Esophagus squamous epithelium (tissue), 4 donors: ENCODE data around the gene ZNF543.

ENCODE experiments used
- POLR2A ChIP-seq, 4 donors: fragments of 450-650 bp; IDR thresholded peaks; one replicate each; pipeline ENCODE4 v1.6.1; 2017; ENCODE audit warnings: antibody characterized with exemption in 4 of 4, mild to moderate bottlenecking in 4 of 4, moderate library complexity in 3 of 4
- TF ChIP-seq, protein P1 (sequence below), 6 experiments: fragments of 450-650 bp in 4 of 6; fragments of 200-600 bp in 2 of 6; sonication (generic) in 2 of 6; IDR thresholded peaks; one replicate each; pipeline ENCODE4 v1.5.1; 2016 to 2019; ENCODE audit warnings: antibody characterized with exemption in 6 of 6, mild to moderate bottlenecking in 4 of 6, moderate library complexity in 4 of 6

DNA sequence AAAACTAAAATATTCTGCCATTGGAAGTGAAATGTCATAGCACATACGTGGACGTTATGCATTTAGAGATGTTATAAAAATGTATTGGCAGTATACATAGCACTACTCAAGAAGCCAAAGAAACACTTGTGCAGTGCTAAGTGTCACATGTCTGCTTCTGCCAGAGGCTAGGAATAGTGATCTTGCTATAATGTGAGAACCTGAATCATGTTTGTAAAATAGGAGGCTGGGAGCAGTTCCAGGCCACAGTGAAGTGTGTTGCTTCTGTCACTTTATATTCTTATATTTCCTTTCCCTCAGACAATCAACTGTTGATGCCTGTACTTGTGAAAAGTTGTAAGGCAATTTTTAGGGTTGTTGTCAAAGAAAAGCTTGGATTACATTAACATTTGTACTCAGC lies 46.5 kb downstream of the ZNF543 start:
- TF ChIP-seq, protein P1, sequence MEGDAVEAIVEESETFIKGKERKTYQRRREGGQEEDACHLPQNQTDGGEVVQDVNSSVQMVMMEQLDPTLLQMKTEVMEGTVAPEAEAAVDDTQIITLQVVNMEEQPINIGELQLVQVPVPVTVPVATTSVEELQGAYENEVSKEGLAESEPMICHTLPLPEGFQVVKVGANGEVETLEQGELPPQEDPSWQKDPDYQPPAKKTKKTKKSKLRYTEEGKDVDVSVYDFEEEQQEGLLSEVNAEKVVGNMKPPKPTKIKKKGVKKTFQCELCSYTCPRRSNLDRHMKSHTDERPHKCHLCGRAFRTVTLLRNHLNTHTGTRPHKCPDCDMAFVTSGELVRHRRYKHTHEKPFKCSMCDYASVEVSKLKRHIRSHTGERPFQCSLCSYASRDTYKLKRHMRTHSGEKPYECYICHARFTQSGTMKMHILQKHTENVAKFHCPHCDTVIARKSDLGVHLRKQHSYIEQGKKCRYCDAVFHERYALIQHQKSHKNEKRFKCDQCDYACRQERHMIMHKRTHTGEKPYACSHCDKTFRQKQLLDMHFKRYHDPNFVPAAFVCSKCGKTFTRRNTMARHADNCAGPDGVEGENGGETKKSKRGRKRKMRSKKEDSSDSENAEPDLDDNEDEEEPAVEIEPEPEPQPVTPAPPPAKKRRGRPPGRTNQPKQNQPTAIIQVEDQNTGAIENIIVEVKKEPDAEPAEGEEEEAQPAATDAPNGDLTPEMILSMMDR (IDR thresholded peaks at IDR 0.05) = no peak
- TF ChIP-seq POLR2A (IDR thresholded peaks at IDR 0.05) = no peak
